ENCODE results near the gene SUSD6. TPM values are rescaled to one million over a fixed set of nuclear protein-coding genes. Genes with fewer than 3 reads are reported as not detected.

SUSD6 gene
- total RNA-seq, 1 experiment from 2014 or later: 3.7 TPM

- H4K8ac ChIP-seq (replicated peaks; ENCODE audit: insufficient read length, low read depth, low read length): no peak overlapping the region
- no peaks in the 10 kb centered on the region; the same call in 1 of the 2 replicates for H3K4me1 ChIP-seq (ENCODE audit: insufficient read depth, low read length)
- H3K4ac ChIP-seq (ENCODE audit: low read depth, low read length): no peak overlapping the region
- no peak overlapping the region for H3K4me3 Mint-ChIP-seq
- H2AK5ac ChIP-seq (ENCODE audit: insufficient read length, low read length): no peak overlapping the region
- no peak overlapping the region for H2BK5ac ChIP-seq (ENCODE audit: insufficient read length, low read length)
- no peak overlapping the region for H4K5ac ChIP-seq (ENCODE audit: insufficient read length, low read depth, low read length)
- no peaks in the 10 kb centered on the region for H3K9me3 Mint-ChIP-seq
- no peaks in the 10 kb centered on the region for H3K23me2 ChIP-seq (ENCODE audit: insufficient read length, low read depth, low read length, poor library complexity, severe bottlenecking)
- H3K18ac ChIP-seq (ENCODE audit: insufficient read length, low read depth, low read length): no peak overlapping the region
- H3K4me2 ChIP-seq (ENCODE audit: insufficient read depth, insufficient read length, low read length): no peak overlapping the region
- H3K9me3 ChIP-seq (ENCODE audit: control insufficient read depth, low read depth, low read length): no peaks in the 10 kb centered on the region
- no CpG with 5 or more reads among the region's 6 CpGs for WGBS (ENCODE audit: extremely low coverage, insufficient read length, low lambda C conversion rate)
- no peak overlapping the region for H2BK20ac ChIP-seq (ENCODE audit: low read depth, low read length, poor library complexity, severe bottlenecking)
- H3K79me2 ChIP-seq (ENCODE audit: insufficient read depth, low read length): no peaks in the 10 kb centered on the region
- no peaks in the 10 kb centered on the region for H3K27me3 ChIP-seq (ENCODE audit: insufficient read depth, low read length)
- H3T11ph ChIP-seq (ENCODE audit: low read length): no peak overlapping the region
- H3K27ac Mint-ChIP-seq: peak overlapping the region in 1 of 3 experiments; percentile 48; a peak in 2 of 7 replicates
- H3K27me3 Mint-ChIP-seq (ENCODE audit: low read depth): peaks cover 3% of the 10 kb centered on the region; the same call in 1 of the 2 replicates
- H2BK12ac ChIP-seq (ENCODE audit: insufficient read length, low read depth, low read length): no peak overlapping the region
- no peaks in the 10 kb centered on the region for H3K79me1 ChIP-seq (ENCODE audit: insufficient read depth, low read depth, low read length, poor library complexity, severe bottlenecking)
- no peak overlapping the region for H2BK120ac ChIP-seq (ENCODE audit: low read depth, low read length, poor library complexity, severe bottlenecking)
- TF ChIP-seq, protein P1, sequence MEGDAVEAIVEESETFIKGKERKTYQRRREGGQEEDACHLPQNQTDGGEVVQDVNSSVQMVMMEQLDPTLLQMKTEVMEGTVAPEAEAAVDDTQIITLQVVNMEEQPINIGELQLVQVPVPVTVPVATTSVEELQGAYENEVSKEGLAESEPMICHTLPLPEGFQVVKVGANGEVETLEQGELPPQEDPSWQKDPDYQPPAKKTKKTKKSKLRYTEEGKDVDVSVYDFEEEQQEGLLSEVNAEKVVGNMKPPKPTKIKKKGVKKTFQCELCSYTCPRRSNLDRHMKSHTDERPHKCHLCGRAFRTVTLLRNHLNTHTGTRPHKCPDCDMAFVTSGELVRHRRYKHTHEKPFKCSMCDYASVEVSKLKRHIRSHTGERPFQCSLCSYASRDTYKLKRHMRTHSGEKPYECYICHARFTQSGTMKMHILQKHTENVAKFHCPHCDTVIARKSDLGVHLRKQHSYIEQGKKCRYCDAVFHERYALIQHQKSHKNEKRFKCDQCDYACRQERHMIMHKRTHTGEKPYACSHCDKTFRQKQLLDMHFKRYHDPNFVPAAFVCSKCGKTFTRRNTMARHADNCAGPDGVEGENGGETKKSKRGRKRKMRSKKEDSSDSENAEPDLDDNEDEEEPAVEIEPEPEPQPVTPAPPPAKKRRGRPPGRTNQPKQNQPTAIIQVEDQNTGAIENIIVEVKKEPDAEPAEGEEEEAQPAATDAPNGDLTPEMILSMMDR (conservative IDR thresholded peaks at IDR 0.05): no peak
- no peak overlapping the region for H3K56ac ChIP-seq (ENCODE audit: insufficient read length, low read depth, low read length)
- no peak overlapping the region for H2BK15ac ChIP-seq (ENCODE audit: low read depth, low read length)
- H4K20me1 ChIP-seq (ENCODE audit: control insufficient read depth, insufficient read depth, insufficient read length): no peaks in the 10 kb centered on the region
- no peak overlapping the region for H4K91ac ChIP-seq (ENCODE audit: insufficient read length, low read depth, low read length)
- no peak overlapping the region for H2AFZ ChIP-seq (ENCODE audit: low read length)
- no peaks in the 10 kb centered on the region; a peak in 2 of 7 replicates for H3K36me3 Mint-ChIP-seq (ENCODE audit: insufficient read depth in 1 of 3, low read depth in 3 of 3)
- no peak overlapping the region for H3K27ac ChIP-seq (ENCODE audit: insufficient read length, low read depth, low read length)
- H3K9ac ChIP-seq (ENCODE audit: extremely low read depth, insufficient read length, low read length): no peak overlapping the region
- DNase-seq: no peak
- H3K4me1 Mint-ChIP-seq: peaks cover 4 to 12% of the 10 kb centered on the region in 2 experiments; a peak in 2 of 4 replicates
- no peak overlapping the region for H3K14ac ChIP-seq (ENCODE audit: insufficient read depth, low read length)
- no peak overlapping the region for H3K23ac ChIP-seq (ENCODE audit: insufficient read length, low read depth, low read length)
Observed at GRCh38 chr14:69593018-69593677, 18.2 kb upstream of the SUSD6 start.
